Frontal cortex (tissue), 4 donors: Measurements from ENCODE around the gene TXNDC12. TPM values are rescaled to one million over a fixed set of nuclear protein-coding genes. Genes with fewer than 3 reads are reported as not detected.
"Not testable (repeated sequence)": the region's sequence is repeated elsewhere in the genome, so short reads cannot be mapped to it uniquely, and the experiment has no call there.

Experiments
- DNase-seq, 2 donors: peaks; one replicate each; pipeline ENCODE4 v3.0.0; 2012; ENCODE audit warnings: low spot score in 2 of 2
- FAIRE-seq: peaks from 2 replicates; lab custom pipeline; 2012; peaks lifted over from hg19 to GRCh38; lab: Jason Lieb, UNC
- total RNA-seq: library from RNA; depleted of rRNA; stranded (reverse); fragments of >200 nt; gene quantifications from one replicate; pipeline ENCODE4 v1.2.3, GENCODE V29; 2014
- donor health status: control.
- donor health status: control.
- donor health status: control.

The TXNDC12 gene
- total RNA-seq, 1 donor from 2014 or later: 15.9 TPM

DNA sequence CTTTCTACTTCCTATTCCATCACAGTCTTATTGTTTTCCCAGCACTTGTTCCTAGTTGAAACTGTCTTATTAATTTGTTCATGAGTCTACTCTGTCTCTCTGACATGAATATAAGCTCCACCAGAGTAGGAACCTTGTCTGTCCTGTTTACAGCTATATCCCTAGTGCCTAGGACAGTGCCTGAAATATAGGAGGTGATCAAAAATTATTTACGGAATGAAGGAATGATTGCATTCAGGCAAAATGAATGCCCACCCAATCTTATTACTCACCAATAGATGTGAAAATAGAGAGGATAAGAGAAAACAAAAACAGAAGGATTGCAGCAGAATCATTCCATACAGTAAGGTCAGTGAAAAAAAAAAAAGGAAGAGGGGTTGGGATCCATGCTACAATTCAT, 1.1 kb downstream of the TXNDC12 start:
- FAIRE-seq (no peak), DNase-seq (no peak)

DNA sequence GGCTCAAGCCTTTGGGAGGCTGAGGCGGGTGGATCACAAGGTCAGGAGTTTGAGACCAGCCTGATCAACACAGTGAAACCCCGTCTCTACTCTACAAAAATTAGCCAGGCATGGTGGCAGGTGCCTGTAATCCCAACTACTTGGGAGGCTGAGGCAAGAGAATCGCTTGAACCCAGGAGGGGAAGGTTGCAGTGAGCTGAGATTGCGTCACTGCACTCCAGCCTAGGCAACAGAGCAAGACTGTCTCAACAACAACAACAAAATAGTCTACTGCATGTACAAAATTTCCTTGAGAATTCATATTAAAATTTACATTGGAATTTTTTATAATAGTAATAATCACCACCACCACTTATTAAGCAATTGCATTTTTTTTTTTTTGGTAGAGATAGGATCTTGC, 5.7 kb downstream of the TXNDC12 start:
- DNase-seq, FAIRE-seq: not testable (repeated sequence)

DNA sequence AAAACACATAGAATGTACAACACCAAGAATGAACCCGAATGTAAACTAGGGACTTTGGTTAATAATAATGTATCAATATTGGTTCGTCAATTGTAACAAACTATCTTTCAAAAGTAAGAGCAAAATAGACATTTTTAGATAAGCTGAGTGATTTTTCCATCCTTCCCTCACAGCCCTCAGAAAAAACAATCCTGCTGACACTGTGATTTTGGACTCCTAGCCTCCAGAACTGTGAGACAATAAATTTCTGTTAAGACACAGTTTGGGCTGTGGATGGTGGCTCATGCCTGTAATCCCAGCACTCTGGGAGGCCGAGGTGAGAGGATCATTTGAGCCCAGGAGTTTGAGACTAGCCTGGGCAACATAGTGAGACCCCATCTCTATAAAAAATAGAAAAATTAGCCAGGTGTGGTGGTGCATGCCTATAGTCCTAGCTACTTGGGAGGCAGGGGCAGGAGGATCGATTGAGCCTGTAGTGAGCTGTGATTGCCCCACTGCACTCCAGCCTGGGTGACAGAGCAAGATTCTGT, 9.3 kb downstream of the TXNDC12 start:
- not testable (repeated sequence) for FAIRE-seq

DNA sequence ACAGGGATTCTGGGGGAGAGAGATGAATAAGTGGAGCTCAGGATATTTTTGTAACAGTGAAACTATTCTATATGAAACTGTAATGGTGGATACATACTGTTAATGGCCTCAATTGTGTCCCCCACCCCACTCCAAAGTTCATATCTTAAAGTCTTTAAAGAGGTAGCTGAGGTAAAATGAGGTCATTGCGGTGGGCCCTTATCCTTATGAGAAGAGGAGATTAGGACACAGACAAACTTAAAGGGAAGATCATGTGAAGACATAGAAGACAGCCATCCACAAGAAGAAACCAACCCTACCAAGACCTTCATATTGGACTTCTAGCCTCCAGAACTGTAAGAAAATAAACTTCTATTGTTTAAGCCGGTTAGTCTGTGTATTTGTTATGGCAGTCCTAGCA, 9.8 kb downstream of the TXNDC12 start:
- FAIRE-seq (no peak), DNase-seq (no peak)

More for the DNA sequence above, 9.3 kb downstream of the TXNDC12 start:
- not testable (repeated sequence) for DNase-seq

- FAIRE-seq (no peak), DNase-seq (no peak)
These were observed 13.3 kb downstream of the TXNDC12 start for GRCh38 chr1:52041551-52042185.

DNA sequence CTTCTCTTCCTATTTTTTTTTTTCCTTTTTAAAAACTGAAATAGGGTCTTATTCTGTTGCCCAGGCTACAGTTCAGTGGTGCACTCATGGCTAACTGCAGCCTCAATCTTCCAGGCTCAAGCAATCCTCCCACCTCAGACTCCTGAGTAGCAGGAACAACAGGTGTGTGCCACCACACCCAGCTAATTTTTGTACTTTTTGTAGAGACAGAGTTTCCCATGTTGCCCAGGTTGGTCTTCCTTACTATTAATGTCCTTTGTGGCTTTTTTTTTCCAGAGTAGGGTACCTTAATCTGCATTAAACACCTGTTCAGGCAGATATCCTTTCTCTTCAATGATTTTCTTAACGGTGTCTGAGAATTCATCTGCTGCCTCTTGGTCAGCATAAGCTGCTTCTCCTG, 17.1 kb downstream of the TXNDC12 start:
- DNase-seq (no peak), FAIRE-seq (no peak)

- no peak for FAIRE-seq
These were observed 17.6 kb downstream of the TXNDC12 start for GRCh38 chr1:52037402-52037814.

GRCh38 chr1:52034050-52034384, 21.0 kb downstream of the TXNDC12 start:
- FAIRE-seq (no peak), DNase-seq (no peak)

More at GRCh38 chr1:52037402-52037814, 17.6 kb downstream of the TXNDC12 start:
- no peak for DNase-seq

DNA sequence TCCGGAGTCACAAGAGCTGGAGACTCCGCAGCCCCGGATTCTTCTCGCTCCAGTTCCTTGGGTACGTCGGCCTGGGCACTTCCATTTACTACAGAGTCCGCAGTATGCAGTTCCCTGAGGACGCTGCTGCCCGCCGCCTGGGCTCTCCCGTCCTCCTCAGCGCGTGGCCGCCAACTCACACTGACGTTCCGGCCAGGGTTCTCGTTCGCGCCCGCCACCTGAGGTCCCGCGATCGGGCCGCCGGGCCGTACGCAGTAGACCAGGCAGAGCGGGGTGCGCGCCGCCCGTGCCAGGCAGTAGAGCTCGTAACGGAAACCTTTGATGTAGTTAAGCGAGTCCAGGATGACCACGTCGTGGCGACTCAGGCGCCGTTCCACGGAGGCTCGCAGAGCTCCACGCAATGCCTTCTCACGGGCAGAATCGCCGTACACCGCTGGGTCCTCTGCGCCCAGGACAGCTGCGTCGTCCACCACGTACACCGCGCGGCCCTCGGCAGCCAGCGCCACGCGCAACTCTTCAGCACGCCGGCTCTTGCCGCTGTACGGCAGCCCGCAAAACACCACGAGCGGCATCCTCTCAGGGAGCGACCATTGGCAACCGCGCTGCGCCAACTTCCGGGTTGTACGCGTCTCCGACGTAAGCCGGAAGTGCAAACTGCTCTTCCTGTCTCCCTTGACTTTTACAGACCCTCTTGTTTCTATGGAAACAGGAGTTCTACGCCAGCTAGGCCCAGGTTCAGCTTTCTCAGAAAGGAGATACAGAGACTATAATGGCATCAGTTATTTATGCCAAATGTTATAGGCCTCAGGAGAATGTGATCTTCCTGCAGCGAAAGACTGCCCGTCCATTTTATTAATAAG, 21.6 kb downstream of the TXNDC12 start, which contains the start of gene KTI12:
Gene KTI12 (minus strand): TSS at position 621 of the 860 bp plus-strand sequence. CDS start 49 bp downstream, at position 572.
- DNase-seq (peak; percentile 77 to 83), FAIRE-seq (no peak)

DNA sequence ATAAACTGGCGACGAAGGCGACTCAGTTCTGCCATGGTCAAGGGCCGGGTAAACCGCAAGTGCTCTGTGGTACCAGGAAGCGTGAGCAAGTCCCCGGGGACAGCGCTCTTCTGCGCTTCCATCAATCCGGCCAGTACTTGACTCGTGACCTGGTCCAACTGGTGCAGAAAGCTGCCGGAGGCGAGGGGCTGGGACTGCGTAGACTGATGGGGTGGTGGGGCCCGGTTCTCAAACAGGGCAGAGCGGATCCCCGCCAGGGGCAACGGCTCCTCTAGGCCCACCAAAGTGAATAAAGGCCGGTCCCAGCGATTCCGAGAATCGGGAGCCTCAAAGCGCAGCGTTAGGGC, 22.2 kb downstream of the TXNDC12 start:
- FAIRE-seq (no peak), DNase-seq (peak in 1 of 2 donors; percentile 37)

DNA sequence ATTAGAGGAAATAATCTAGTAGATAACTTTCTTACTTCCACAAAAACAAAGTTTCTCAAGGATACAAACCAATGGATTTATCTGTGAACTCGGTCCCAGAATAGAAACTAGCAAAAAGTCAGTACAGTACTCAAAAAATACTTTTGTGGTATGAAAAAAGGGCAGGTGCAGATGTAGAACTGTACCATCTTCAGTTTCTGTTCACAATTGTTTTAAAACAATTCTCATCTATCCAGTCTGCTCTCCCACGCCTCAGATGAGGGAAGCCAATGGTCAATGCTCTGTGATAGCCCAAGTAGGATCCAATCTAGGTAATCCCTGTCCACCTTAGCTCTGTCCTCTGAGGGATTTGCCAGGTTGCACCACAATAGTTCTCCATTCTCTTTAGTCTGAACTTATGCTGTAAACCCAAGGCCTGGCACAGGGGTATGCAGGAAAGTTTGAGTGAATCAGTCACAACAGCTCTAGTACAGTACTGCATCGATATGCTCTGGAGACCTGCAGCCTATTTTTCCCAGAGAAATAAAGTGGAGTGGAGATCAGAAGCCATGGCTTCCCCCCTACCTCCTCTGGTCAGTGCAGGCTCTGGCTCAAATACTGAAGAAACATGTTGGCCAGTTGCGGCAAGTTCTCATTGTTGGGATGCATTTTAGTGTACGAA, 22.7 kb downstream of the TXNDC12 start:
- DNase-seq (peak in 1 of 2 donors; percentile 15), FAIRE-seq (no peak)

- not testable (repeated sequence) for DNase-seq, FAIRE-seq
These were observed 26.2 kb downstream of the TXNDC12 start for GRCh38 chr1:52028839-52029238.

DNA sequence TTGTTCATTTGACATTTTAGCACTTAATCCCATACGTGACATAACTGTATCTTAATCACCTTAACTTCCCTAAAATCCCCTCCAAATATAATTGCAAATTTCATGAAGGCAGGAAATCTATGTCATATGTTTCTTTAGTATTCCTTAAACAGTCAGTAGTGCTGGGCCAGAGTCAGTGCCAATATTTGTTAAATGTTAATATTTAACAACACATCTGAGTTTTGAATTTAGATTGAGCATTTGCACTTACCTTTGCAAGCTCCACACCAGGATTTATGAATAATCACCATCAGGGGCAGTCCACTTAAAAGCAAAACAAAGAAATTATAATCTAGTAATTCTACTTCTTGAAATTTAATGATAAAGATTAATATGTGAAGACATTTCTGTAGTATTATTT, 26.7 kb downstream of the TXNDC12 start:
- no peak for FAIRE-seq
- no peak for DNase-seq

DNA sequence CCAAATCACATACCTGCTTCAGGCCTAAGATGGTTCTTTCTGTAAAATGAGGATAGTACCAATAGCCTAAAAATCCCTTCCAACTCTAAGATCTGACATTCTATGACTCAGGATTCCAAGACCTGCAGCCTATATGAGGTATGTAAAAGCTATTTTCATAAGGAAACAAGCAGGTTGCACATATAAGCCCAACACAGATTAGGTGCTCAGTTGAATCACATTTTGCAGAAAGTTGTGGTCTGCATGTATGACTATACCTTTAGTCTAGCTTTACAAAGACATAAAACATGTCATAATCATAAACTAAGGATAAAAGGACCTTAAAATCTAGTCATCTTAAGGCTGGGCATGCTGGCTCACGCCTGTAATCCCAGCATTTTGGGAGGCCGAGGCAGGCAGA, 28.7 kb downstream of the TXNDC12 start:
- FAIRE-seq (no peak), DNase-seq (no peak)

DNA sequence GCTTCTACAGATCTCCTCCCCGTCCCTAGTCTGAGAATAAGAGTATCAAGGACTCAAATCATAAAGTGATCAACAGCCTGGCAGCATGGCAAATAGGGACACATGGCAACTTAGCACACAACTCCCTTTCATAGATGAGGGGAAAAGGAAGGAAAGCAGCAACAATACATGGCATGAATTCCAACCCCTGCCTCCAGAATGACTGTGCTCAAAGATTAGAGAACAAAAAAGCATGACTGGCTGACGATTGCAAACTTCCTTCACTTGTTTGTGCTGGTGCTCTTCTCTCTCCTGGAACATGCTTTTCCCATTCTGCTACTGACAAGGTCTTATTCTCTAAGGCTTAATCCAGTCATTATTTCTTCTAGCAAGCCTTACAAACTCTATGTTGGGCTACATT, 32.9 kb downstream of the TXNDC12 start:
- DNase-seq: no peak
- no peak for FAIRE-seq

- no peak for DNase-seq
- FAIRE-seq: no peak
These were observed 46.8 kb downstream of the TXNDC12 start for GRCh38 chr1:52008071-52008809.

GRCh38 chr1:52007215-52008002, 47.6 kb downstream of the TXNDC12 start:
- no peak for FAIRE-seq
- DNase-seq: no peak

- DNase-seq, FAIRE-seq: not testable (repeated sequence)
These were observed 48.9 kb downstream of the TXNDC12 start for GRCh38 chr1:52006081-52006553.

- DNase-seq, FAIRE-seq: not testable (repeated sequence)
These were observed 49.4 kb downstream of the TXNDC12 start for GRCh38 chr1:52005548-52005947.
